Adrenal gland (tissue), 12 donors: ENCODE measurements around the gene CFAP20. TPM values are rescaled to one million over a fixed set of nuclear protein-coding genes. Genes with fewer than 3 reads are reported as not detected.

Source experiments
- DNase-seq, 7 donors: peaks; one replicate each; pipeline ENCODE4 v3.0.0-alpha.2; 2019 to 2020
- H3K27ac ChIP-seq, 5 donors: fragments of 200-600 bp; sonication (generic) in 4 of 5; 1 replicate in 3 of 5; 2 replicates in 2 of 5; pipeline versions ENCODE4 v1.5.1 to v1.8.0; 2016 to 2020; ENCODE audit warnings: mild to moderate bottlenecking in 1 of 5
- H3K27me3 ChIP-seq: fragments of 200-600 bp; 2 replicates; pipeline ENCODE4 v1.8.0; 2021
- H3K36me3 ChIP-seq, 2 donors: fragments of 200-600 bp; replicated peaks in 1 of 2; 1 replicate in 1 of 2; 2 replicates in 1 of 2; pipeline versions ENCODE4 v1.5.1 to v1.8.0; 2018 to 2022
- H3K4me1 ChIP-seq, 2 donors: fragments of 200-600 bp; replicated peaks in 1 of 2; 1 replicate in 1 of 2; 2 replicates in 1 of 2; pipeline versions ENCODE4 v1.5.1 to v1.8.0; 2018 to 2021
- H3K4me3 ChIP-seq, 4 donors: fragments of 200-600 bp; sonication (generic) in 3 of 4; one replicate each; pipeline ENCODE4 v1.5.1; 2016 to 2018
- H3K9me3 ChIP-seq, 3 donors: fragments of 200-600 bp; sonication (generic) in 1 of 3; replicated peaks in 1 of 3; 1 replicate in 2 of 3; 2 replicates in 1 of 3; pipeline versions ENCODE4 v1.5.1 to v1.8.0; 2016 to 2021
- CTCF ChIP-seq, 6 experiments: fragments of 450-650 bp in 4 of 6; fragments of 200-600 bp in 2 of 6; sonication (generic) in 1 of 6; IDR thresholded peaks; 1 replicate in 5 of 6; 2 replicates in 1 of 6; pipeline versions ENCODE4 v1.5.1 to v1.8.0; 2016 to 2021; ENCODE audit warnings: antibody characterized with exemption in 6 of 6, mild to moderate bottlenecking in 2 of 6, moderate library complexity in 1 of 6
- POLR2A ChIP-seq, 2 donors: fragments of 450-650 bp; IDR thresholded peaks; one replicate each; pipeline ENCODE4 v1.6.1; 2017; ENCODE audit warnings: antibody characterized with exemption in 2 of 2, mild to moderate bottlenecking in 2 of 2, moderate library complexity in 1 of 2
- WGBS, 4 donors: extraction: QIAGEN DNeasy Blood & Tissue Kit in 2 of 4; methylation state at CpG; one replicate each; pipeline versions ENCODE4 v1.1.5 to v1.1.7; 2013 to 2017; 5-methylcytosine and 5-hydroxymethylcytosine counted together
- intact Hi-C, 2 donors: fragments of 100-400 bp; cut with DNase I; formaldehyde crosslinking; loops; one replicate each; pipeline versions ENCODE4 v1.14.1 to v1.15.0; 2022 to 2023
- polyA plus RNA-seq, 3 donors: library from polyadenylated mRNA; stranded (reverse); fragments of 200-250 nt in 2 of 3; fragments of 350-450 nt in 1 of 3; fragmentation: Illumina TruSeq in 1 of 3; extraction: RNeasy Lipid Tissue Mini Kit (QIAGEN cat#74804) in 1 of 3; gene quantifications; one replicate each; pipeline ENCODE4 v1.2.3, GENCODE V29; 2013 to 2014
- total RNA-seq, 9 donors: library from RNA; depleted of rRNA in 4 of 9; stranded (reverse); fragments of >200 nt in 4 of 9; fragments of 120-200 nt in 1 of 9; fragmentation: NEBNext Ultra II Directional in 1 of 9; extraction: Animal tissue kit (Norgen Biotek cat#: 25700) in 1 of 9; gene quantifications; one replicate each; pipeline versions ENCODE4 v1.1.0 to v1.2.4, GENCODE V29; 2013 to 2023
- donor health status: healthy with polysubstance abuse.
- donor health status: Bipolar disorder and iron deficiency.
- donor health status: DM: yes; HTN: yes; CAD: no.
- donor health status: DM: no; HTN: no; CAD: no.
- donor health status: DM: no; HTN: no; CAD: no.
- donor health status: DM: yes; HTN: yes; CAD: no.

Gene CFAP20
- total and polyA plus RNA-seq, 12 donors, result 17.1 to 73.3 (median 33.4) TPM

GRCh38 chr16:58123896-58124600, 5.1 kb downstream of the CFAP20 start:
- intact Hi-C loops, result loop anchor here (2.0 to 5.0 kb wide), 2 partner anchors 97 to 101 kb away; partner anchors contain the start of gene MMP15 (in 1 of the 2)

GRCh38 chr16:58121132-58121531, 8.0 kb downstream of the CFAP20 start:
- peak in 1 of 7 donors; percentile 62 for DNase-seq
- peak overlapping the region in 2 of 5 donors; percentile 23 to 32 for H3K27ac ChIP-seq

More at GRCh38 chr16:58123896-58124600, 5.1 kb downstream of the CFAP20 start:
- no peaks in the 10 kb centered on the region for H3K9me3 ChIP-seq
- peaks cover 43 to 81% of the 10 kb centered on the region in 2 donors for H3K4me1 ChIP-seq
- WGBS, 4 donors, result 62 to 68% (median 67%) methylated on average over 8 of the region's 8 CpGs
- TF ChIP-seq POLR2A (IDR thresholded peaks at IDR 0.05) (no peak), CTCF (IDR thresholded peaks at IDR 0.05) (no peak)
- H3K4me3 ChIP-seq, result no peak overlapping the region
- H3K27ac ChIP-seq, result peak overlapping the region in 2 of 5 donors; percentile 9 to 44
- DNase-seq, result no peak
- no peaks in the 10 kb centered on the region for H3K36me3 ChIP-seq
- H3K27me3 ChIP-seq, result no peaks in the 10 kb centered on the region

GRCh38 chr16:58120234-58120633, 8.9 kb downstream of the CFAP20 start:
- intact Hi-C loops, result loop anchor here in 1 of 2 donors (5.0 kb wide), 1 partner anchor 93 kb away; the partner anchor contains the start of gene MMP15
- peak overlapping the region in 4 of 5 donors; percentile 11 to 23 (median 19) for H3K27ac ChIP-seq
- peaks cover 0 to 11% of the 10 kb centered on the region in 2 donors for H3K36me3 ChIP-seq
- TF ChIP-seq CTCF (IDR thresholded peaks at IDR 0.05) (no peak), POLR2A (IDR thresholded peaks at IDR 0.05) (no peak)
- H3K9me3 ChIP-seq, result no peaks in the 10 kb centered on the region
- peaks cover 23 to 66% of the 10 kb centered on the region in 2 donors for H3K4me1 ChIP-seq
- no peak for DNase-seq
- H3K27me3 ChIP-seq, result no peaks in the 10 kb centered on the region
- 38 to 56% (median 45%) methylated on average over 3 of the region's 3 CpGs for WGBS, 4 donors
- H3K4me3 ChIP-seq, result no peak overlapping the region

More at GRCh38 chr16:58121132-58121531, 8.0 kb downstream of the CFAP20 start:
- Histone ChIP-seq H3K9me3 (no peaks in the 10 kb centered on the region), H3K36me3 (peaks cover 0 to 2% of the 10 kb centered on the region in 2 donors), H3K4me1 (peaks cover 23 to 68% of the 10 kb centered on the region in 2 donors), H3K27me3 (no peaks in the 10 kb centered on the region), H3K4me3 (no peak overlapping the region)
- intact Hi-C loops, result loop anchor here in 1 of 2 donors (5.0 kb wide), 1 partner anchor 94 kb away; the partner anchor contains the start of gene MMP15
- WGBS, 4 donors, result 37 to 45% (median 39%) methylated on average over 6 of the region's 6 CpGs
- TF ChIP-seq POLR2A (IDR thresholded peaks at IDR 0.05) (no peak), CTCF (IDR thresholded peaks at IDR 0.05) (no peak)

- TF ChIP-seq POLR2A (IDR thresholded peaks at IDR 0.05) (no peak), CTCF (IDR thresholded peaks at IDR 0.05) (no peak)
- H3K9me3 ChIP-seq, result no peaks in the 10 kb centered on the region
- peaks cover 0 to 19% of the 10 kb centered on the region in 2 donors for H3K36me3 ChIP-seq
- peaks cover 23 to 58% of the 10 kb centered on the region in 2 donors for H3K4me1 ChIP-seq
- no peak for DNase-seq
- peak overlapping the region in 1 of 5 donors; percentile 58 for H3K27ac ChIP-seq
- no peaks in the 10 kb centered on the region for H3K27me3 ChIP-seq
- H3K4me3 ChIP-seq, result no peak overlapping the region
- intact Hi-C loops, result no loop called here
- 71 to 81% (median 74%) methylated on average over 8 of the region's 8 CpGs for WGBS, 4 donors
These were observed 9.7 kb downstream of the CFAP20 start for GRCh38 chr16:58119509-58119845.
